HUES6 (cell line): ENCODE results near the gene HOXC9.

ENCODE experiments used
- H3K27ac ChIP-seq: 2 replicates; pipeline ENCODE4 v1.7.0; 2013; ENCODE audit warnings: low read depth, mild to moderate bottlenecking, low read length, inconsistent platforms
- H3K27me3 ChIP-seq: 2 replicates; pipeline ENCODE4 v1.6.1; 2013; ENCODE audit warnings: low read length; ENCODE audit not compliant: control insufficient read depth, insufficient read depth
- H3K36me3 ChIP-seq: 2 replicates; pipeline ENCODE4 v1.6.1; 2013; ENCODE audit warnings: low read length; ENCODE audit not compliant: control insufficient read depth, insufficient read depth
- H3K4me1 ChIP-seq: 2 replicates; pipeline ENCODE4 v1.6.1; 2013; ENCODE audit warnings: low read length; ENCODE audit not compliant: control insufficient read depth, insufficient read depth
- H3K4me3 ChIP-seq: 2 replicates; pipeline ENCODE4 v1.5.1; 2013; ENCODE audit warnings: low read depth, low read length
- H3K9ac ChIP-seq: one replicate; pipeline ENCODE4 v1.6.1; 2013; ENCODE audit warnings: mild to moderate bottlenecking, low read length
- H3K9me3 ChIP-seq: 2 replicates; pipeline ENCODE4 v1.6.1; 2013; ENCODE audit warnings: low read depth, low read length; ENCODE audit not compliant: control insufficient read depth, insufficient read depth

Gene HOXC9

DNA sequence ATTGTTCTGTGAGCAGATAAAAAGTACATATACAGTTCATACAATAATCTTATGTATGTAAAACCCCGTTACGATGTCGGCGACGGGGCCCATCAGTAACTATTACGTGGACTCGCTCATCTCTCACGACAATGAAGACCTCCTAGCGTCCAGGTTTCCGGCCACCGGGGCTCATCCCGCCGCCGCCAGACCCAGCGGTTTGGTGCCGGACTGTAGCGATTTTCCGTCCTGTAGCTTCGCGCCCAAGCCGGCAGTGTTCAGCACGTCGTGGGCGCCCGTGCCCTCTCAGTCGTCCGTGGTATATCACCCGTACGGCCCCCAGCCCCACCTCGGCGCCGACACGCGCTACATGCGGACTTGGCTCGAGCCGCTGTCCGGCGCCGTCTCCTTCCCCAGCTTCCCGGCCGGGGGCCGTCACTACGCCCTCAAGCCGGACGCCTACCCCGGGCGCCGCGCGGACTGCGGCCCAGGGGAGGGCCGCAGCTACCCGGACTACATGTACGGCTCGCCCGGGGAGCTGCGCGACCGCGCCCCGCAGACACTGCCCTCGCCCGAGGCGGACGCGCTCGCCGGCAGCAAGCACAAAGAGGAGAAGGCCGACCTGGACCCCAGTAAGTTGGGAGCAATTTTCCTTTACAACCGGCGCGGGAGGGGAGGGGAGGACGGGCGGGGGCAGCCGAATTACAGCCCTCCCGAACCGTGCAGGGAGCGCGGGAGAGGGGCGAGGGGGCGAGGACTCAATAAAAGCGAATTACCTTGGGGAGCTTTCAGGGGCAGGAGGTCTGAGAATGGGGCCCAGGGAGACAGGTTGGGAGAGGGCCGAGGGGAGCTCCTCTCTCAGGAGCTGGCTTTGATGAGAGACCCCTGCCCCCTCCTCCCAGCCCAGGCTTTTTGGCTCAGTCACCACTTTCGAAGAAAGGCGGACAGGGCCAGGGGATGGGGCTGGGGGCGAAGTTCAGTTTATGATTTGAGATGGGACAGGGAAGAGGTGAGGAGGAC, at the start of gene HOXC9:
HOXC9 (plus strand) TSS at position 46 of the 999 bp plus-strand sequence; CDS start at position 74, 28 bp downstream.
- Histone ChIP-seq H3K4me3 (peak within 1 kb of the TSS; percentile 55), H3K4me1 (0 out of 2 replicates have a peak, but pooled peaks cover 3% of the 10 kb centered on the region), H3K27me3 (peaks cover 100% of the 10 kb centered on the region), H3K27ac (no peak within 1 kb of the TSS), H3K9ac (peak within 1 kb of the TSS; percentile 85), H3K36me3 (no peaks in the 10 kb centered on the region), H3K9me3 (no peaks in the 10 kb centered on the region)

DNA sequence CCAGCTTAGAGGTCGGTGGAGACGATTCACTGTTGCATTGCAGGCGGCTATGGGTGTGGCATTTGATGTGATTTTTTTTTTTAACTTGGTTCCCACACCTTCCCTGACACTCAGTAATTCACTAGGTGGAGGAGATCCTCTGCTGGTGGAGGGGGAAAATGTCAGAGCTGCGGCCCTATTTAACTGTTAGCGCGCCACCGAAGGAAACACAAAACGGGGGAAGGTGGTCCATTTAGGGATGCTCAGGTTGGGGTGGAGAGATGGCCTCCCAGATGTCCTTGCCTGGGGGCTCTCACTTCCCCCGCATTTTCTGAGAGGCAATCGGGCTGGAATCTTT, 49.6 kb upstream of the HOXC9 start:
- Histone ChIP-seq H3K9me3 (no peaks in the 10 kb centered on the region), H3K4me3 (no peak overlapping the region), H3K9ac (no peak overlapping the region), H3K27me3 (peaks cover 100% of the 10 kb centered on the region), H3K4me1 (peaks cover 3% of the 10 kb centered on the region; the same call in 1 of the 2 replicates), H3K27ac (no peak overlapping the region), H3K36me3 (no peaks in the 10 kb centered on the region)

DNA sequence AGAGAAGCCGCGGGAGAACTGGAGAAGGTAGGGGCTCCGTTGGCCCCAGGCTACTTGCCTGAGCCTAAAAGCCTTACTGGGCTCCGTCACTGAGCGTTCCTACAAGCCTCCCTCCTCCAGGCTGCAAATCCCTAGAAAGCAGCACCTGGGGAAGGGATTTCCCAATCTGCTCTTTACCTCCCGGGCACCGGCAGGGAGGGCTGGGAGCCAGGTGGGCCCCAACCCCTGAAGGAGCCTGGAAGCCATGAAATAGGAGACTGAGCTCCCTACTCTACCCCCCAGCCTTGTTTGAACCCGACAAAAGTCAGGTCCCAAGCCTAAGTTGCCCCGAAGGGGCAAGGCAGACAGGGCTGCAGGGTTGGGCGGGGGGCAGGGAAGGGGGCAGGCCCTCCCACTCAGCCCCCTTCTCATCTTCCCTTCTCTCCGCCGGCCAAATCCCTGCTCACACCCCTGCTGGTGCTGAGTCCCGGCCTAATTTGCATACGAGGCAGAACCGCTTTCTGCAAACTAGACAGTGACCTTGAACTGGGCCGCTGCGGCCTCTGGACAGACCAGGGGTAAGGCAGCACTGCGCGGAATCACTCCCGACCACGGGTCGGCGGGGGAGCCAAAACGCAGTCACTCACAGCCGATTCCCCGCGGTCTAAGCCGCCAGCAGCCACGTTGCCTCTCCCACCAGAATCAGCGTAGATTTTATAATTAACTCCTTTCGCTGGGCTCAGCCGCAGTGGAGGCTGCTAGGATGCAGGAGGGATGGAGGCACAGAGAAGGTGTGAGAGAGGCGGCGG, 49.0 kb upstream of the HOXC9 start:
- no peak overlapping the region for H3K4me3 ChIP-seq
- H3K27me3 ChIP-seq, result peaks cover 100% of the 10 kb centered on the region
- H3K4me1 ChIP-seq, result peaks cover 3% of the 10 kb centered on the region; the same call in 1 of the 2 replicates
- H3K27ac ChIP-seq, result no peak overlapping the region
- H3K9me3 ChIP-seq, result no peaks in the 10 kb centered on the region
- H3K36me3 ChIP-seq, result no peaks in the 10 kb centered on the region
- H3K9ac ChIP-seq, result no peak overlapping the region

DNA sequence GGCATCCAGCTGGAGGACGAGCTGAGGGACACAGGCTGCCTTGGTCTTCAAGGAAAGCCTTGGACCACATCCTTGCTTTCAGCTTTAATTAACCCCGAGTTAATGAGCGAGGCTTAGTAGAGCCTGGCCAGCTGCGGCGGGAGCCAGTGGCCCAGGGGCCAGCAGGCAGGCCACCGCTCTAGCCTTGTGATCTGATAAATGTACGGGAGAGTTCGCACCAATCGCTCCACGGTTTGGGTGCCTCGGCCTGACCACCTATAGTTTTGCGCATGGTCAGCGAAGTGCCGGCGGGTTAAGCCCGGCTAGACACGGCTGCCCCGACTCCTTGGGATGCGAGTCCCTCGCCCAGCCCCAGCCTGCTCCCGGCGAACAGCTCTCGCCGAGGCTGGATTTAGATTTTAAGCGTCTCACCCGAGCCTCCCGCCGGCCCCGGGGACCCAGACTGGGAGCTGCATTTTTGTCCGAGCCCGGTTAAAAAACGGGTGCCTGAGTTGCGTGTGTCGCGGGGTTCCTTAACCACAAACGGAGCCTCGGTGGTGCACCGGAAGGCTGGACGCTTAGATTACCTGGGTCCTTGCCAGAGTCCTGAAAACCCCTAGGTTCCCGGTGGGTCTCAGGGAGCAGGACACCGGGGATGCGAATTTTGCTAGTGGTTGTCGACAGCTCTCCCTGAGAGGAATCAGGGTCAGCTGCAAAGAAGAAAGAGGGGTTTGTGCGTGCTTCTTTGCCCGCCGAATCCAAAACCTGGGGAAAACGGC, 48.2 kb upstream of the HOXC9 start:
- Histone ChIP-seq H3K4me3 (no peak overlapping the region), H3K9me3 (no peaks in the 10 kb centered on the region), H3K9ac (no peak overlapping the region), H3K36me3 (no peaks in the 10 kb centered on the region), H3K27ac (no peak overlapping the region), H3K4me1 (peaks cover 3% of the 10 kb centered on the region; the same call in 1 of the 2 replicates), H3K27me3 (peaks cover 100% of the 10 kb centered on the region)

DNA sequence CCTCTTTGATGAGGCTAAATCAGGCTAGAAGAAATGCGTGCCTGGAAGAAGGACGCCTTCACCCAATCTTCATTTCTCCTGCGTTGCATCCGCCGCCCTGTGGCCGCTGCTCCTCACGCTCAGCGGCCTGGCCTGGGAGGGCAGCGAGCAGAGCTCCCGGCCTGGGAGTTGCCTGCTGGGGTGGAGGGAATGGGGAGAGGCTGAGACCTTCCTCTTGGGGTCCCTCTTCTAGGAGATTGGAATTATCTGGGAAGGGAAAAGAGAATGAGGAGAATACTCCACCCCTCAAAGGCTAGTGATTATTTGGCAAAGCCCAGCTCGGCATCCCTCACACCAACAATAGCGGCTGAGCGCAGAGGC, 47.6 kb upstream of the HOXC9 start:
- Histone ChIP-seq H3K4me1 (peaks cover 3% of the 10 kb centered on the region; the same call in 1 of the 2 replicates), H3K9ac (no peak overlapping the region), H3K27me3 (peaks cover 100% of the 10 kb centered on the region), H3K4me3 (no peak overlapping the region), H3K36me3 (no peaks in the 10 kb centered on the region), H3K9me3 (no peaks in the 10 kb centered on the region), H3K27ac (no peak overlapping the region)

- Histone ChIP-seq H3K9me3 (no peaks in the 10 kb centered on the region), H3K4me1 (peaks cover 3% of the 10 kb centered on the region; the same call in 1 of the 2 replicates), H3K36me3 (no peaks in the 10 kb centered on the region), H3K4me3 (no peak overlapping the region), H3K9ac (no peak overlapping the region), H3K27ac (no peak overlapping the region), H3K27me3 (peaks cover 100% of the 10 kb centered on the region)
Observed at GRCh38 chr12:53952871-53953734, 46.9 kb upstream of the HOXC9 start.

DNA sequence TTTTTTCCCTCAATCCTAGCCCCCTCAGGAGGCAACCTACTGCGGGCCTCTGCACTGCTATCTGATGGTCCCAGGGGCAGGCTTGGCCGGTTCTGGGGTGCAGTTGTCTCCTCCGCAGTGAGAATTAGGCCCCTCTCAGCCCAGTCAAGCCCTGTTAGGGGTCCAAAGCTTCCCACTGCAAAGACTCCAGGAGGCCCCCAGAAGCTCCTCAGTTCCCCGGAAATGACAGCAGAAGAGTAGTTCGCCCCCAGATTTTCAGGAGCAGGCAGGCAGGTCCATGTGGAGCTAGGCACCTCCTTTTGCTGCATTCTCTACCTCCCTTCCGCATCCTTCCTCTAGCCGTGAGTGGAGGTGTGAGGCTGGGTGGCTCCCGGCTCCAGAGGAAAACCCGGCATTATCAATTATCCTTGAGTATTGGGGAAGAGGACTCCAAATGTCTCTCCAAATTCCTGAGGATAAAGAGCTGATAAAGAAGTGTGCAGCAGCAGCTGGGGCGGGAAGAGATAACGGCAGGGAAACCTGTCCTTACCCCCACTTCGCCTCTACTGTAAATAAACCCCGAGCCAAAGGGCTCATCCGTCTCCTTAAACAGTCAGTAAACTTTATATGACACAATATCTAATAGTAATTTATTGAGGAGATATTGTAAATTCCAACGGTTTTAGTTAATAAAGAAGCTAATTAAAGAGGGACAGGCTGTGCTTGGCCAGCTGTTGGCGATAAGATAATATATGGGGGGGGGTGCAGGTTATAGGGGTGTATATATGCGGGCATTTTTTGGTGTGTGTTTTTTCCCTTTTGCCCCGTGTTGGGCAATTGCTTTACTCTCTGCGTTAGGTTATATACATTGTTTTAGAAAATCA, 45.9 kb upstream of the HOXC9 start:
- Histone ChIP-seq H3K27ac (no peak overlapping the region), H3K4me1 (peaks cover 3% of the 10 kb centered on the region; the same call in 1 of the 2 replicates), H3K27me3 (peaks cover 100% of the 10 kb centered on the region), H3K36me3 (no peaks in the 10 kb centered on the region), H3K9me3 (no peaks in the 10 kb centered on the region), H3K4me3 (no peak overlapping the region), H3K9ac (no peak overlapping the region)

- Histone ChIP-seq H3K36me3 (no peaks in the 10 kb centered on the region), H3K4me3 (peak within 1 kb of the TSS; percentile 24; the same call in 1 of the 2 replicates), H3K9me3 (no peaks in the 10 kb centered on the region), H3K27me3 (peaks cover 100% of the 10 kb centered on the region), H3K9ac (no peak within 1 kb of the TSS), H3K4me1 (peaks cover 2% of the 10 kb centered on the region; the same call in 1 of the 2 replicates), H3K27ac (no peak within 1 kb of the TSS)
Observed at GRCh38 chr12:53954694-53955035, 45.3 kb upstream of the HOXC9 start, which contains the start of gene HOXC12. TSS of gene HOXC12 (plus strand) at chr12:53954903. CDS start at chr12:53954930, 27 bp downstream.

- H3K27ac ChIP-seq, result no peak overlapping the region
- peaks cover 100% of the 10 kb centered on the region for H3K27me3 ChIP-seq
- no peaks in the 10 kb centered on the region for H3K9me3 ChIP-seq
- H3K4me1 ChIP-seq, result no peaks in the 10 kb centered on the region; the same call in 1 of the 2 replicates
- no peak overlapping the region for H3K9ac ChIP-seq
- H3K36me3 ChIP-seq, result no peaks in the 10 kb centered on the region
- H3K4me3 ChIP-seq, result peak overlapping the region; percentile 24; the same call in 1 of the 2 replicates
Observed at GRCh38 chr12:53955036-53955775, 44.8 kb upstream of the HOXC9 start.
